Measurements from ENCODE around the gene TAF4B.

The TAF4B gene

DNA sequence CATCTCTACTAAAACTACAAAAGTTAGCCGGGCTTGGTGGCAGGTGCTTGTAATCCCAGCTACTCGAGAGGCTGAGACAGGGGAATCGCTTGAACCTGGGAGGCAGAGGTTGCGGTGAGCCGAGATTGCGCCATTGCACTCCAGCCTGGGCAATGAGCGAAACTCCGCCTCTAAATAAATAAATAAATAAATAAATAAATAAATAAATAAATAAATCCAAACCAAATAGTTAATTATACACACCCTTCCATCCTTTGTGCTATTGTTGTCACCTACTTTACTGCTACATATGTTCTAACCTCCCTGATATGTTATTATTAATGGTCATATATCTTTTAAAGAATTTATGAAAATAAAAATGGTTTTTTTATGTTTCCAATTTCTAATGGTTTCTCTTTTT is 155.3 kb downstream of the TAF4B start (continued):
- 0 out of 2 replicates have a peak, but pooled peaks have one; percentile 39 for TF ChIP-seq ZBTB8A (tag by site-specific recombination; IDR thresholded peaks at IDR 0.05)
- TF ChIP-seq ZNF555 (tag by site-specific recombination; conservative IDR thresholded peaks at IDR 0.05), result peak; percentile 66
- TF ChIP-seq ZNF140 (tag by site-specific recombination; IDR thresholded peaks at IDR 0.05), result peak; percentile 67; the same call in 1 of the 2 replicates
- TF ChIP-seq ZNF394 (tag by site-specific recombination; IDR thresholded peaks at IDR 0.05; ENCODE audit: borderline replicate concordance), result peak; percentile 75; the same call in 1 of the 2 replicates
- TF ChIP-seq ZNF664 (tag by site-specific recombination; IDR thresholded peaks at IDR 0.05), result 0 out of 2 replicates have a peak, but pooled peaks have one; percentile 21
- peak; percentile 57 for TF ChIP-seq ZNF623 (tag by site-specific recombination; IDR thresholded peaks at IDR 0.05)
- TF ChIP-seq ZNF426 (tag by site-specific recombination; IDR thresholded peaks at IDR 0.05), result peak; percentile 68
- TF ChIP-seq REST (tag by site-specific recombination; IDR thresholded peaks at IDR 0.05), result 0 out of 2 replicates have a peak, but pooled peaks have one; percentile 35
- TF ChIP-seq ZNF654 (tag by site-specific recombination; IDR thresholded peaks at IDR 0.05; ENCODE audit: low read depth), result peak; percentile 14; the same call in 1 of the 2 replicates
- TF ChIP-seq ZXDB (tag by site-specific recombination; IDR thresholded peaks at IDR 0.05), result peak; percentile 61; the same call in 1 of the 2 replicates
- 0 out of 2 replicates have a peak, but pooled peaks have one; percentile 47 for TF ChIP-seq ZNF404 (tag by site-specific recombination; IDR thresholded peaks at IDR 0.05)
- TF ChIP-seq ZNF560 (tag by site-specific recombination; IDR thresholded peaks at IDR 0.05; ENCODE audit: borderline replicate concordance), result peak; percentile 61; the same call in 1 of the 2 replicates
- TF ChIP-seq, protein P1, sequence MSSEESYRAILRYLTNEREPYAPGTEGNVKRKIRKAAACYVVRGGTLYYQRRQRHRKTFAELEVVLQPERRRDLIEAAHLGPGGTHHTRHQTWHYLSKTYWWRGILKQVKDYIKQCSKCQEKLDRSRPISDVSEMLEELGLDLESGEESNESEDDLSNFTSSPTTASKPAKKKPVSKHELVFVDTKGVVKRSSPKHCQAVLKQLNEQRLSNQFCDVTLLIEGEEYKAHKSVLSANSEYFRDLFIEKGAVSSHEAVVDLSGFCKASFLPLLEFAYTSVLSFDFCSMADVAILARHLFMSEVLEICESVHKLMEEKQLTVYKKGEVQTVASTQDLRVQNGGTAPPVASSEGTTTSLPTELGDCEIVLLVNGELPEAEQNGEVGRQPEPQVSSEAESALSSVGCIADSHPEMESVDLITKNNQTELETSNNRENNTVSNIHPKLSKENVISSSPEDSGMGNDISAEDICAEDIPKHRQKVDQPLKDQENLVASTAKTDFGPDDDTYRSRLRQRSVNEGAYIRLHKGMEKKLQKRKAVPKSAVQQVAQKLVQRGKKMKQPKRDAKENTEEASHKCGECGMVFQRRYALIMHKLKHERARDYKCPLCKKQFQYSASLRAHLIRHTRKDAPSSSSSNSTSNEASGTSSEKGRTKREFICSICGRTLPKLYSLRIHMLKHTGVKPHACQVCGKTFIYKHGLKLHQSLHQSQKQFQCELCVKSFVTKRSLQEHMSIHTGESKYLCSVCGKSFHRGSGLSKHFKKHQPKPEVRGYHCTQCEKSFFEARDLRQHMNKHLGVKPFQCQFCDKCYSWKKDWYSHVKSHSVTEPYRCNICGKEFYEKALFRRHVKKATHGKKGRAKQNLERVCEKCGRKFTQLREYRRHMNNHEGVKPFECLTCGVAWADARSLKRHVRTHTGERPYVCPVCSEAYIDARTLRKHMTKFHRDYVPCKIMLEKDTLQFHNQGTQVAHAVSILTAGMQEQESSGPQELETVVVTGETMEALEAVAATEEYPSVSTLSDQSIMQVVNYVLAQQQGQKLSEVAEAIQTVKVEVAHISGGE (tag by site-specific recombination; conservative IDR thresholded peaks at IDR 0.05; ENCODE audit: low read depth), result peak; percentile 74; the same call in 1 of the 2 replicates
- peak; percentile 26 for TF ChIP-seq ZNF510 (tag by site-specific recombination; IDR thresholded peaks at IDR 0.05; ENCODE audit: insufficient replicate concordance)

DNA sequence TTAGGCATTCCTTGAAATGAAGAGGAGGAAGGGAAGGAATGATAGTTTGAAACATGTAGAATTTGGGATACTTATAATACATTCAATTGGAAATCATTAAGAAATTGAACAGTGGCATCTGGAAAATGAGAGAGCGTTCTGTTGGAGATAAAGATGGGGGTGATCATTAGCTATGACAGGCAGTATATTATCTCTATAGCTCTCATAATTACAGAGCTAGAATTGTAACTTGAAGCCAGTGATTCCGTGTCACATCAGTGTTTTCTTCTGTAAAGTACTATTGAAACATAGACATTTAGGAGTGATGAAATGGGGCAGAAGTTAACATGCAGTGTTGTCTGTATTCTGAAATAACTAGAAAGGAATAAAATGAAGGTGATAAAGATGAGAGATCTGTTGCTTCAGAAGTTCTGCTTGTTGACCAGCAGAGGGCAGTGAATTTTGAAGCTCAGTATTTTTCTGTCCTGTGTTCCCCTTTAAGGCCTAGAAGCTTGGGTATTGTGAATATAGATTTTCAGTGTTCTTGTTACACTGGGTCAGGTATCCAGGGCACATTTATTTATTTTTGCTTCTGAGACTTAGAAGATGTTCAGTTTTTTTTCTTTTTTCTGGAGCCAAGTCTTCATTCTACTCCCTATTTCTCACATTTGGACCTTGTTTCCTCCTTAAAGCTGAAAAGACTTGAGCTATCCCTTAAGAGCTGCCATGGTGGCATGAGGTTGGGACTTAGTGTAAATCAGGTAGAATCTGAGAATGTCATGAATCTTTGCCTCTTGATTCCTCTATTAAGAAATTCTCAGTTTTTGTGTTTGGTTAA is 157.4 kb downstream of the TAF4B start:
- Histone ChIP-seq H3K4me1 (ENCODE audit: control insufficient read depth, insufficient read depth, low read length) (no peaks in the 10 kb centered on the region), H3K36me3 (ENCODE audit: control insufficient read depth in 2 of 2, insufficient read depth in 1 of 2, low read length in 2 of 2) (no peaks in the 10 kb centered on the region), H3K4me3 (ENCODE audit: low read depth, low read length) (no peak overlapping the region), H3K9me3 (ENCODE audit: control insufficient read depth, insufficient read depth, low read depth, low read length) (no peaks in the 10 kb centered on the region), H3K27ac (ENCODE audit: extremely low read depth, low read depth, low read length) (no peak overlapping the region)
- ChIA-PET CTCF (interaction anchor here (0.5 to 4.1 kb wide), 70 partner anchors 8 to 1906 kb away, joined by 3 to 24 read pairs (median 4); partner anchors contain the start of gene KCTD1), POLR2A (no interaction called here)
- TF ChIP-seq ZNF280D (tag by site-specific recombination; IDR thresholded peaks at IDR 0.05) (no peak), ZNF544 (tag by site-specific recombination; IDR thresholded peaks at IDR 0.05) (no peak), SP7 (tag by site-specific recombination; IDR thresholded peaks at IDR 0.05) (peak; percentile 78), ZNF48 (tag by site-specific recombination; IDR thresholded peaks at IDR 0.05) (no peak), ZBTB1 (tag by site-specific recombination; IDR thresholded peaks at IDR 0.05) (no peak)
- TF ChIP-seq, protein P2, sequence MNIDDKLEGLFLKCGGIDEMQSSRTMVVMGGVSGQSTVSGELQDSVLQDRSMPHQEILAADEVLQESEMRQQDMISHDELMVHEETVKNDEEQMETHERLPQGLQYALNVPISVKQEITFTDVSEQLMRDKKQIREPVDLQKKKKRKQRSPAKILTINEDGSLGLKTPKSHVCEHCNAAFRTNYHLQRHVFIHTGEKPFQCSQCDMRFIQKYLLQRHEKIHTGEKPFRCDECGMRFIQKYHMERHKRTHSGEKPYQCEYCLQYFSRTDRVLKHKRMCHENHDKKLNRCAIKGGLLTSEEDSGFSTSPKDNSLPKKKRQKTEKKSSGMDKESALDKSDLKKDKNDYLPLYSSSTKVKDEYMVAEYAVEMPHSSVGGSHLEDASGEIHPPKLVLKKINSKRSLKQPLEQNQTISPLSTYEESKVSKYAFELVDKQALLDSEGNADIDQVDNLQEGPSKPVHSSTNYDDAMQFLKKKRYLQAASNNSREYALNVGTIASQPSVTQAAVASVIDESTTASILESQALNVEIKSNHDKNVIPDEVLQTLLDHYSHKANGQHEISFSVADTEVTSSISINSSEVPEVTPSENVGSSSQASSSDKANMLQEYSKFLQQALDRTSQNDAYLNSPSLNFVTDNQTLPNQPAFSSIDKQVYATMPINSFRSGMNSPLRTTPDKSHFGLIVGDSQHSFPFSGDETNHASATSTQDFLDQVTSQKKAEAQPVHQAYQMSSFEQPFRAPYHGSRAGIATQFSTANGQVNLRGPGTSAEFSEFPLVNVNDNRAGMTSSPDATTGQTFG (tag by site-specific recombination; IDR thresholded peaks at IDR 0.05; ENCODE audit: borderline replicate concordance), result no peak
- TF ChIP-seq, protein P3, sequence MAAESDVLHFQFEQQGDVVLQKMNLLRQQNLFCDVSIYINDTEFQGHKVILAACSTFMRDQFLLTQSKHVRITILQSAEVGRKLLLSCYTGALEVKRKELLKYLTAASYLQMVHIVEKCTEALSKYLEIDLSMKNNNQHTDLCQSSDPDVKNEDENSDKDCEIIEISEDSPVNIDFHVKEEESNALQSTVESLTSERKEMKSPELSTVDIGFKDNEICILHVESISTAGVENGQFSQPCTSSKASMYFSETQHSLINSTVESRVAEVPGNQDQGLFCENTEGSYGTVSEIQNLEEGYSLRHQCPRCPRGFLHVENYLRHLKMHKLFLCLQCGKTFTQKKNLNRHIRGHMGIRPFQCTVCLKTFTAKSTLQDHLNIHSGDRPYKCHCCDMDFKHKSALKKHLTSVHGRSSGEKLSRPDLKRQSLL (tag by site-specific recombination; IDR thresholded peaks at IDR 0.05), result no peak

Data from HEK293 (cell line).